Ovary (tissue), 9 donors: ENCODE measurements around the gene KIAA1328. TPM values are rescaled to one million over a fixed set of nuclear protein-coding genes. Genes with fewer than 3 reads are reported as not detected.

Experiments used
- DNase-seq, 5 donors: peaks; one replicate each; pipeline ENCODE4 v3.0.0-alpha.2; 2019 to 2020
- H3K27ac ChIP-seq, 2 donors: fragments of 200-600 bp; one replicate each; pipeline versions ENCODE4 v1.5.1 to v1.8.0; 2019 to 2022
- H3K27me3 ChIP-seq: fragments of 200-600 bp; one replicate; pipeline ENCODE4 v1.8.0; 2022
- H3K36me3 ChIP-seq: fragments of 200-600 bp; sonication (generic); one replicate; pipeline ENCODE4 v1.5.1; 2019
- H3K4me1 ChIP-seq: one replicate; pipeline ENCODE4 v1.8.1; 2013; ENCODE audit warnings: mild to moderate bottlenecking, moderate library complexity; ENCODE audit not compliant: insufficient read depth
- H3K4me3 ChIP-seq: fragments of 200-600 bp; sonication (generic); one replicate; pipeline ENCODE4 v1.5.1; 2017
- H3K9me3 ChIP-seq, 2 donors: fragments of 200-600 bp in 1 of 2; sonication (generic) in 1 of 2; one replicate each; pipeline versions ENCODE4 v1.5.1 to v1.8.1; 2013 to 2019; ENCODE audit warnings: mild to moderate bottlenecking in 1 of 2, moderate library complexity in 1 of 2
- EP300 ChIP-seq: sonication (generic); formaldehyde crosslinking; IDR thresholded peaks from one replicate; pipeline ENCODE4 v1.6.1; 2017; ENCODE audit warnings: antibody characterized with exemption
- POLR2A ChIP-seq: fragments of 450-650 bp; IDR thresholded peaks from one replicate; pipeline ENCODE4 v1.6.1; 2017; ENCODE audit warnings: antibody characterized with exemption, mild to moderate bottlenecking, moderate library complexity
- WGBS, 3 donors: extraction: QIAGEN DNeasy Blood & Tissue Kit in 1 of 3; methylation state at CpG; one replicate each; pipeline versions ENCODE4 v1.1.5 to v1.1.7; 2013 to 2017; 5-methylcytosine and 5-hydroxymethylcytosine counted together
- intact Hi-C, 4 donors: fragments of 100-400 bp; cut with DNase I; formaldehyde crosslinking; loops; one replicate each; pipeline versions ENCODE4 v1.11.0 to v1.15.1; 2022 to 2023
- polyA plus RNA-seq, 2 donors: library from polyadenylated mRNA; stranded (reverse); fragments of 200-250 nt in 1 of 2; fragments of 350-450 nt in 1 of 2; fragmentation: Illumina TruSeq in 1 of 2; extraction: RNeasy Lipid Tissue Mini Kit (QIAGEN cat#74804) in 1 of 2; gene quantifications; one replicate each; pipeline ENCODE4 v1.2.3, GENCODE V29; 2013 to 2014
- total RNA-seq, 7 donors: library from RNA; depleted of rRNA in 2 of 7; stranded (reverse); fragments of >200 nt in 2 of 7; fragmentation: NEBNext Ultra II Directional in 3 of 7; extraction: Animal tissue kit (Norgen Biotek cat#: 25700) in 3 of 7; gene quantifications; one replicate each; pipeline versions ENCODE4 v1.1.0 to v1.2.4, GENCODE V29; 2016 to 2023
- TF ChIP-seq, protein P1 (sequence below), 3 donors: fragments of 450-650 bp in 2 of 3; fragments of 200-600 bp in 1 of 3; IDR thresholded peaks; one replicate each; pipeline versions ENCODE4 v1.5.1 to v1.8.0; 2016 to 2022; ENCODE audit warnings: antibody characterized with exemption in 3 of 3, mild to moderate bottlenecking in 1 of 3
- donor health status: DM: no; HTN: no; CAD: no; lungs with moderate emphysema.
- donor health status: DM: no; HTN: no; CAD: no.
- donor health status: Bipolar disorder and iron deficiency.
- donor health status: DM: yes; HTN: yes; CAD: no.
- donor health status: DM: no; HTN: no; CAD: no.
- donor health status: DM: yes; HTN: yes; CAD: no.

Gene KIAA1328
- total and polyA plus RNA-seq, 9 donors: 6.7 to 38.3 (median 18.7) TPM

DNA sequence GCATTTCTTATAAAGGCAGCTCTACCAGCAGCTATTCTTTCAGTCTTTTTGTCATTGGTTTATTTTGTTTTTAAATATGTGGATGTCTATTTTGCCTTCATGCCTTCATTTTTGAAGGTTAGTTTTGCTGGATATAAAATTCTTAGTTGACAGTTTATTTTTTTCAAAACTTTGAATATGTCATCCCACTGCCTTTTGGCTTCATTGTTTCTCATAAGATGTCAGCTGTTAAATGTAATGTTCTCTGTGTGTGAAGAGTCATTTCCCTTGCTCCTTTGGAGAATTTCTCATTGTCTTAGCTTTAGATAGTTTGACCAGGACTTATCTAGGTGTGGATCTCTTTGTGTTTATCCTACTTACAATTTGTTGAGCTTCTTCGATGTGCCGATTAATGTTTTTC lies 213.5 kb downstream of the KIAA1328 start:
- 97 to 100% (median 99%) methylated on average over 2 of the region's 2 CpGs for WGBS, 3 donors
- DNase-seq: no peak
- intact Hi-C loops: no loop called here
- TF ChIP-seq POLR2A (no peak), EP300 (no peak)
- TF ChIP-seq, protein P1, sequence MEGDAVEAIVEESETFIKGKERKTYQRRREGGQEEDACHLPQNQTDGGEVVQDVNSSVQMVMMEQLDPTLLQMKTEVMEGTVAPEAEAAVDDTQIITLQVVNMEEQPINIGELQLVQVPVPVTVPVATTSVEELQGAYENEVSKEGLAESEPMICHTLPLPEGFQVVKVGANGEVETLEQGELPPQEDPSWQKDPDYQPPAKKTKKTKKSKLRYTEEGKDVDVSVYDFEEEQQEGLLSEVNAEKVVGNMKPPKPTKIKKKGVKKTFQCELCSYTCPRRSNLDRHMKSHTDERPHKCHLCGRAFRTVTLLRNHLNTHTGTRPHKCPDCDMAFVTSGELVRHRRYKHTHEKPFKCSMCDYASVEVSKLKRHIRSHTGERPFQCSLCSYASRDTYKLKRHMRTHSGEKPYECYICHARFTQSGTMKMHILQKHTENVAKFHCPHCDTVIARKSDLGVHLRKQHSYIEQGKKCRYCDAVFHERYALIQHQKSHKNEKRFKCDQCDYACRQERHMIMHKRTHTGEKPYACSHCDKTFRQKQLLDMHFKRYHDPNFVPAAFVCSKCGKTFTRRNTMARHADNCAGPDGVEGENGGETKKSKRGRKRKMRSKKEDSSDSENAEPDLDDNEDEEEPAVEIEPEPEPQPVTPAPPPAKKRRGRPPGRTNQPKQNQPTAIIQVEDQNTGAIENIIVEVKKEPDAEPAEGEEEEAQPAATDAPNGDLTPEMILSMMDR (IDR thresholded peaks at IDR 0.05): no peak
- no peaks in the 10 kb centered on the region for H3K27me3 ChIP-seq
- no peaks in the 10 kb centered on the region for H3K36me3 ChIP-seq
- H3K4me3 ChIP-seq: no peak overlapping the region
- no peaks in the 10 kb centered on the region for H3K4me1 ChIP-seq
- peaks cover 3 to 10% of the 10 kb centered on the region in 2 donors for H3K9me3 ChIP-seq
- no peak overlapping the region for H3K27ac ChIP-seq

DNA sequence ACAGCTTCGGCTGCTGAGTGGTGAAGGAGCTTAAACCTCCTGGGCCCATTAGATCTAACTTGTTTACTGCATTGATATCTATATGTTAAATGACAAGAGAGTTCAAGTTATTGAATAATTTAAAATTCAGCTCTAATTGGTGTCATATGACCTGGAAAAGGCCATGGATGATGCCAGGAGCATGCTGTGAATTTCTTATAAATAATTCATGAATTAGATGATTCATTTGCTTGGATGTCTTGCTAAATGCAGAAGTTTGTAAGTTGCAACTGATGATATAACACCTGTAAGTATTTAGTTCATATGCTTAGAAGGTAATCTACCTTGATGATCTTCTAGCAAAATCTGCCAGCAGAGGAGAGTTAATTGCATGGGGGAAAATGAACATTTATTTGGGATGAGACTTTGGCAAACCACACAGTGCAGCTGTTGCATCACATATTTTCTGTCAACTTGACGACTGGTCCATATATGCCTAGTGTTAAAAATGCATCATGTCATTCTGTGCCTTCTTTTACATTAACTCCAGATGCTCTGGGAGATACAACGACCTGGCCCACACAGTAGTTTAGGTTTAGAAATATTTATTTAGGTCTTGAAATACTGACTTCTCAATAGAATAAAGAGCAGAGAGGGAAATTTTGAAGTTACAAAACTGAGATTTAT lies 226.3 kb downstream of the KIAA1328 start:
- no peak for DNase-seq
- intact Hi-C loops: no loop called here
- no peaks in the 10 kb centered on the region for H3K27me3 ChIP-seq
- H3K4me1 ChIP-seq: no peaks in the 10 kb centered on the region
- H3K36me3 ChIP-seq: no peaks in the 10 kb centered on the region
- 70 to 79% (median 70%) methylated on average over 3 of the region's 3 CpGs for WGBS, 3 donors
- no peak overlapping the region for H3K4me3 ChIP-seq
- H3K27ac ChIP-seq: no peak overlapping the region
- TF ChIP-seq, protein P1 (IDR thresholded peaks at IDR 0.05): no peak
- no peaks in the 10 kb centered on the region for H3K9me3 ChIP-seq

DNA sequence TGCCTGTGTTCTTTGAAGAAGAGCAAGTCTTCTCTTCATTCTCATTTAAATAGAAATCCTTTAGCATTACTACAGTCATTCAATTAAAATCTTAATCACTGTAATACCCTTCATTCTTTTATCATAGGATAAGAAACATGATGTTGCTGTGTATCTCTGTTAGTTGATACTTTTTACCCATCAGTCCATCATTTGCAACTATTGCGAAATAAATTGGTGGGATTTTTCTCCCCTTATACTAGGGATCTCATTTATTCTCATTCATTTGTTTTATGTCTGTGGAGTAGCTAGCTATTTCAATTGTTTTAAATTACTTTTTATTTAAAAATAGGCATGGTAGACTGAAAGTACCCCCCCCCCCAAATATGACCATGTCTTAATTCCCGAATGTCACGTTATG lies 235.3 kb downstream of the KIAA1328 start:
- Histone ChIP-seq H3K4me1 (no peaks in the 10 kb centered on the region), H3K4me3 (no peak overlapping the region), H3K9me3 (no peaks in the 10 kb centered on the region), H3K27me3 (no peaks in the 10 kb centered on the region), H3K36me3 (no peaks in the 10 kb centered on the region), H3K27ac (no peak overlapping the region)
- no peak for DNase-seq
- intact Hi-C loops: no loop called here
- TF ChIP-seq EP300 (no peak), POLR2A (no peak)
- TF ChIP-seq, protein P1 (IDR thresholded peaks at IDR 0.05): no peak
- 96 to 99% (median 97%) methylated on average over 3 of the region's 3 CpGs for WGBS, 3 donors

DNA sequence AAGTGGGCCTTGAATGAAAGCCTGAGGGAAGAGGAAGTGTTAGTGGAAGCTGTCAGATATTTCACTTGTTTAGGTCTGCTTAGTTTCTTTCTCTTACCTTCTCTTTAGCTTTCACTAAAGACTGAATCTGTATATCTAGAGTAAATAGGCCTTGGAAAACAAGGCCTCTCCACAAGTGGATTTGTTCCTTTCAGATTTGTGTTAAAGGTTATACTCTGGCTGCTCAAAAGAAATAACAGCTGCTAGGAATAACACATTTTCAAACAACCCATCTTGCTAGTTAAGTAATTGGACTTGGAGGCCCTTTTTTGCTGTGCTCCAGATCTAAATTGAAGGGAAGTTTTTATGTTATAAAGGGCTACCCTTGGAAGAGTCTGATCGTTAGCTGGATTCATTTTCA lies 236.3 kb downstream of the KIAA1328 start:
- TF ChIP-seq EP300 (no peak), POLR2A (no peak)
- TF ChIP-seq, protein P1 (IDR thresholded peaks at IDR 0.05): no peak
- H3K36me3 ChIP-seq: no peaks in the 10 kb centered on the region
- H3K9me3 ChIP-seq: no peaks in the 10 kb centered on the region
- H3K27me3 ChIP-seq: no peaks in the 10 kb centered on the region
- no peak overlapping the region for H3K4me3 ChIP-seq
- DNase-seq: no peak
- no peaks in the 10 kb centered on the region for H3K4me1 ChIP-seq
- intact Hi-C loops: no loop called here
- no peak overlapping the region for H3K27ac ChIP-seq
- WGBS, 3 donors: 10 to 68% (median 24%) methylated on average over 1 of the region's 1 CpG
